ENCODE measurements around the gene CNST. TPM values are rescaled to one million over a fixed set of nuclear protein-coding genes. Genes with fewer than 3 reads are reported as not detected.
A peak's percentile ranks its signal among the peaks of the same experiment; 100 is the strongest.

The CNST gene
- total RNA-seq, 3 donors from 2014 or later (not counting 1 experiment from before 2014, with no cell fraction given) = 48.2 to 56.1 (median 49.7) TPM

DNA sequence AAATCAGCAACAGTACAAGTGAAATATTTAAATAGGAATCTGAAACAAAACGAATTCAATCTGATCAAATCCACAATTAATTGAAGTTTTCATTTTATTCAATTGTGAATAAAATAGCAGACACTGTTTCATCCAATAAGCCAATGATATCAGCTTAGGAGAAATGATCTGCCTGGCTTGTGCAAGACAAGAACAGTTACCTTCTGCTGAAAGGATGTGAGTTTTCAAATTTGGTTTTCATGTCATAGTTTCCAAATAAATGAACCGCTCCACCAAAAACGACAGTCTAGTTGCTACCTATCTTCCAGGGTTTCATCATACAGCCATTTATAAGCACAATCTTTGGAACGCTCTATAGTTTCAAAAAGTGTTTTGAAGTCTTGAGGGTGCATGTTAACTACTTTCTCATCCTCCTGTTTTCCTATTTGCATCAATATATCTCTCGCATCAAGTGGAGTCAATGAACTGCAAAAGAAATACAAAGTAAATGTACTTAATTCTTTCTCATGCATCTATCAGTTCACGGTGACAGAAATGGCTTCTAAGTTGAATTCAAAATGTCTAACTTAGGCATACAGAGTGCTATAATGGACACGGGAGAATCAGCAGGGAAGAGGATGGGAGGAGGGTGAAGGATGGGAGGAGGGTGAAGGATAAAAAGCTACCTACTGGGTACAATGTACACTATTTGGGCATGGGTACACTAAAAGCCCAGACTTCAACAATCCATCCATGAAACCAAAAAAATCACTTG lies 25.3 kb upstream of the CNST start:
- Histone ChIP-seq H3K36me3 (ENCODE audit: control insufficient read depth, insufficient read depth, low read length) (peaks cover 43% of the 10 kb centered on the region), H3K27ac (ENCODE audit: low read length) (no peak overlapping the region), H3K9me3 (ENCODE audit: control insufficient read depth, insufficient read depth, low read length) (no peaks in the 10 kb centered on the region), H3K4me1 (ENCODE audit: control insufficient read depth, insufficient read depth, low read length) (no peaks in the 10 kb centered on the region), H3K4me3 (ENCODE audit: low read length) (no peak overlapping the region), H3K27me3 (ENCODE audit: control insufficient read depth, insufficient read depth, low read length) (no peaks in the 10 kb centered on the region)
- no peaks in the 10 kb centered on the region for H3K27me3 Mint-ChIP-seq (ENCODE audit: low read depth in 2 of 2)
- DNase-seq (no peak), ATAC-seq (no peak)
- no peak overlapping the region for H3K27ac Mint-ChIP-seq
- TF ChIP-seq CTCF (IDR thresholded peaks at IDR 0.05) = no peak
- no peaks in the 10 kb centered on the region for H3K4me1 Mint-ChIP-seq
- no peaks in the 10 kb centered on the region for H3K9me3 Mint-ChIP-seq
- H3K36me3 Mint-ChIP-seq = no peaks in the 10 kb centered on the region
- no peak overlapping the region for H3K4me3 Mint-ChIP-seq
- intact Hi-C loops (cut with micrococcal nuclease) = no loop called here
- WGBS (ENCODE audit: insufficient coverage) = 100% methylated on average over 6 of the region's 7 CpGs

DNA sequence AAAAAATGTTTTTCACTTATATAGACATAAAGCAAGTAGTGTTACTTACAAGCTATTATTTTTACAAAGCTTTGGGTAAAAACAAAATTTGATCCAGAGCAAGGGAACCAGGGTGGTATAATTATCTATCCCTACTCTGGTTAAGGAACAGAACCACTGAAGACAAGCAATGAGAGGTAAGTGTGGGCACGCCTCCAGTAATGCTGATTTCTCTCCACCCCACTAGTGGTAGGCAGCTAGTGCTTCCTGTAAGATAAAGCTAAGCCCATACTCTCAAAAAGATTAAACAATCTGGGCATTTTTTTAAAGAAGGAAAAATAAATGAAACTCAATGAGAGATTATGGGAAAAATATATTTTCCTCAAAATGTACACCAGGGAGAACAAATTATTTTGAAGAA lies 22.3 kb upstream of the CNST start:
- H3K27ac ChIP-seq (ENCODE audit: low read length) = no peak overlapping the region
- Mint-ChIP-seq H3K27me3 (ENCODE audit: low read depth in 2 of 2) (no peaks in the 10 kb centered on the region), H3K9me3 (no peaks in the 10 kb centered on the region), H3K36me3 (no peaks in the 10 kb centered on the region), H3K4me1 (no peaks in the 10 kb centered on the region), H3K4me3 (no peak overlapping the region), H3K27ac (no peak overlapping the region)
- DNase-seq (no peak), ATAC-seq (no peak)
- TF ChIP-seq CTCF (IDR thresholded peaks at IDR 0.05) = no peak
- H3K27me3 ChIP-seq (ENCODE audit: control insufficient read depth, insufficient read depth, low read length) = no peaks in the 10 kb centered on the region
- H3K4me3 ChIP-seq (ENCODE audit: low read length) = no peak overlapping the region
- intact Hi-C loops (cut with micrococcal nuclease) = no loop called here
- WGBS (ENCODE audit: insufficient coverage) = 100% methylated on average over 1 of the region's 1 CpG
- H3K9me3 ChIP-seq (ENCODE audit: control insufficient read depth, insufficient read depth, low read length) = no peaks in the 10 kb centered on the region
- no peaks in the 10 kb centered on the region for H3K4me1 ChIP-seq (ENCODE audit: control insufficient read depth, insufficient read depth, low read length)
- peaks cover 56% of the 10 kb centered on the region for H3K36me3 ChIP-seq (ENCODE audit: control insufficient read depth, insufficient read depth, low read length)

DNA sequence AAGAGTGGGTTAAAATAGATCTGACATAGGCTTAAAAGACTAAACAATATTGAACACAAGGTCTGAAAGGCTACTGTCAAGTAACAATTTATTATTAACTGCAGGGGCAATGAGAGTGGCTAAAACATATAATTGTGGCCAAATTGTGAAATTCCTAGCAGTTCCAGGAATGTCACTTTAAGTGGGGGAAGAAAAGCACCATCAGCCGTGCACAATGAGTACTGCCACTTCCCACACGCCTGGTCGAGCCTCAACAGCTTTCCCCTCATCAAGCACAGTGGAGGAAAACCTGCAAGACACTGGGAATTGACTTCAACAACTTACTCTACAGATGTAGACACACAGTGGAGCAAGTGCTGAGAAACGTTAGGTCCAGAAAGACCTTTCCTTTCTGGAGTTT lies 16.6 kb upstream of the CNST start:
- H3K4me1 ChIP-seq (ENCODE audit: control insufficient read depth, insufficient read depth, low read length) = no peaks in the 10 kb centered on the region
- Mint-ChIP-seq H3K27ac (peak overlapping the region in 1 of 2 donors; percentile 4), H3K27me3 (ENCODE audit: low read depth in 2 of 2) (no peaks in the 10 kb centered on the region), H3K9me3 (no peaks in the 10 kb centered on the region), H3K36me3 (peaks cover 10% of the 10 kb centered on the region), H3K4me3 (no peak overlapping the region), H3K4me1 (peaks cover 0 to 4% of the 10 kb centered on the region in 2 donors)
- H3K36me3 ChIP-seq (ENCODE audit: control insufficient read depth, insufficient read depth, low read length) = peaks cover 48% of the 10 kb centered on the region
- no peak overlapping the region for H3K27ac ChIP-seq (ENCODE audit: low read length)
- no peaks in the 10 kb centered on the region for H3K27me3 ChIP-seq (ENCODE audit: control insufficient read depth, insufficient read depth, low read length)
- TF ChIP-seq CTCF (IDR thresholded peaks at IDR 0.05) = no peak
- no peak overlapping the region for H3K4me3 ChIP-seq (ENCODE audit: low read length)
- intact Hi-C loops (cut with micrococcal nuclease) = no loop called here
- DNase-seq (no peak), ATAC-seq (no peak)
- WGBS (ENCODE audit: insufficient coverage) = 45% methylated on average over 4 of the region's 4 CpGs
- H3K9me3 ChIP-seq (ENCODE audit: control insufficient read depth, insufficient read depth, low read length) = no peaks in the 10 kb centered on the region

DNA sequence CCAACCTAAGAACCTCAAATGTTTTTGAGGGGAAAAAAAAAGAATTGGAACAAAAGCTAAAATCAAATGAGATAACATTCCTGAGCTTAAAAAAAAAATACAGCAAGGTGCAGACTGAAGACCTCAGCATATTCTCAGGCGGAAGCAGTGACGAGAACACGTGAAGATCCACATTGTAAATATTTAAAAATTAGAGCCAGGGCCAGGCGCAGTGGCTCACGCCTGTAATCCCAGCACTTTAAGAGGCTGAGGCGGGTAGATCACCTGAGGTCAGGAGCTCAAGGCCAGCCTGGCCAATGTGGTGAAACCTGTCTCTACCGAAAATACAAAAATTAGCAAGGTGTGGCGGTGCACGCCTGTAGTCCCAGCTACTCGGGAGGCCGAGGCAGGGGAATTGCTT lies 15.9 kb upstream of the CNST start:
- Histone ChIP-seq H3K4me3 (ENCODE audit: low read length) (no peak overlapping the region), H3K9me3 (ENCODE audit: control insufficient read depth, insufficient read depth, low read length) (no peaks in the 10 kb centered on the region), H3K27ac (ENCODE audit: low read length) (no peak overlapping the region), H3K36me3 (ENCODE audit: control insufficient read depth, insufficient read depth, low read length) (peaks cover 50% of the 10 kb centered on the region), H3K4me1 (ENCODE audit: control insufficient read depth, insufficient read depth, low read length) (no peaks in the 10 kb centered on the region), H3K27me3 (ENCODE audit: control insufficient read depth, insufficient read depth, low read length) (no peaks in the 10 kb centered on the region)
- ATAC-seq (no peak), DNase-seq (no peak)
- no peak overlapping the region for H3K4me3 Mint-ChIP-seq
- intact Hi-C loops (cut with micrococcal nuclease) = no loop called here
- no peaks in the 10 kb centered on the region for H3K27me3 Mint-ChIP-seq (ENCODE audit: low read depth in 2 of 2)
- peaks cover 0 to 4% of the 10 kb centered on the region in 2 donors for H3K4me1 Mint-ChIP-seq
- no peak for TF ChIP-seq CTCF (IDR thresholded peaks at IDR 0.05)
- no peak overlapping the region for H3K27ac Mint-ChIP-seq
- H3K36me3 Mint-ChIP-seq = peaks cover 10% of the 10 kb centered on the region
- H3K9me3 Mint-ChIP-seq = no peaks in the 10 kb centered on the region
- 71% methylated on average over 11 of the region's 11 CpGs for WGBS (ENCODE audit: insufficient coverage)
